HG03558 (cell line): Measurements from ENCODE around the gene RIMOC1.
A peak's percentile ranks its signal among the peaks of the same experiment; 100 is the strongest.

Experiments
- ATAC-seq: cut with Tn5 transposase; IDR thresholded peaks from one replicate; pipeline ENCODE4 v1.9.1; 2021; ENCODE audit warnings: moderate number of reproducible peaks; ENCODE audit not compliant: unreplicated experiment; ENCODE audit errors: extremely low read depth

The RIMOC1 gene, protein sequence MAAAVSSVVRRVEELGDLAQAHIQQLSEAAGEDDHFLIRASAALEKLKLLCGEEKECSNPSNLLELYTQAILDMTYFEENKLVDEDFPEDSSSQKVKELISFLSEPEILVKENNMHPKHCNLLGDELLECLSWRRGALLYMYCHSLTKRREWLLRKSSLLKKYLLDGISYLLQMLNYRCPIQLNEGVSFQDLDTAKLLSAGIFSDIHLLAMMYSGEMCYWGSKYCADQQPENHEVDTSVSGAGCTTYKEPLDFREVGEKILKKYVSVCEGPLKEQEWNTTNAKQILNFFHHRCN

DNA sequence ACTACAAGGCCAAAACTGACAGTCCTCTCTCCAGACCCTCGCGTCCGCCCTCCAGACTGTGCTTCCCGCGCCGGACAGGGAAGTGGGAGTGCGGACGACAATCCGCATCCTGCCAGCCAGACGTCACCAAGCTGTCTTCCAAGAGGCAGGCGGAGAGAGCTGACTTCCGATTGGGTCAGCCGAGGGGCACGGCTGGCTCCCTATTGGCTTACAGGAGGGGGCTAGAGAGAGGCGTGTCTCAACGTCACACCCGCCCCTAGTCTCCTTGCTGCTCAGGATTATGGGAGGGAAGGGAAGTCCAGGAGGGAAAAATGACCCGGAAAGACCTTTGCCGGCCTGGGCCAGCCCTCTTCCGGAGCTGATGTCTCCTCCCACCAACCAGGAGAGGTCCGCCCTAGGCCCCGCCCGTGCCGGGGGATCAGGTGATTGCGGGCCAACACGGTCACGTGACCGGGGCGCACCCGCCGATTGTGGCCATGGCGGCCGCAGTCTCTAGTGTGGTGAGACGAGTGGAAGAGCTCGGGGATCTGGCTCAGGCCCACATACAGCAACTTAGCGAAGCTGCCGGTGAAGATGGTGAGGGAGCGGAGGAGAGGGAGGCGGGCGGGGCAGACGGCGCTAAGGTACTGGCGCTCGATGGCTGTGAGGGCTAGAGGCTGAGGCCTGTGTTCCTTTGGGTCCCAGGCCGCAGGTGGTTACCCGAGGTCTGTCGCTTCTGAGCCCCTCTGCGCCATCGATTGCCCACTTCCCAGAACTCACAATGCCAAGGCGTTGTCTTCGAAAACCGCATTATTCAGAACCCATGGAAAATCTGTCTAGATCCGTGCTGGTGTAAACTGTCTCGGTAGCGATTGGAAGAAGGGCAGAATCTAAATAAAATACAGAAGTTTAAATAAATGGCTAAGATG lies at the start of gene RIMOC1:
RIMOC1 (plus strand) TSS at position 453 of the 908 bp plus-strand sequence; CDS start at position 477, 24 bp downstream.
- ATAC-seq = peak; percentile 96

DNA sequence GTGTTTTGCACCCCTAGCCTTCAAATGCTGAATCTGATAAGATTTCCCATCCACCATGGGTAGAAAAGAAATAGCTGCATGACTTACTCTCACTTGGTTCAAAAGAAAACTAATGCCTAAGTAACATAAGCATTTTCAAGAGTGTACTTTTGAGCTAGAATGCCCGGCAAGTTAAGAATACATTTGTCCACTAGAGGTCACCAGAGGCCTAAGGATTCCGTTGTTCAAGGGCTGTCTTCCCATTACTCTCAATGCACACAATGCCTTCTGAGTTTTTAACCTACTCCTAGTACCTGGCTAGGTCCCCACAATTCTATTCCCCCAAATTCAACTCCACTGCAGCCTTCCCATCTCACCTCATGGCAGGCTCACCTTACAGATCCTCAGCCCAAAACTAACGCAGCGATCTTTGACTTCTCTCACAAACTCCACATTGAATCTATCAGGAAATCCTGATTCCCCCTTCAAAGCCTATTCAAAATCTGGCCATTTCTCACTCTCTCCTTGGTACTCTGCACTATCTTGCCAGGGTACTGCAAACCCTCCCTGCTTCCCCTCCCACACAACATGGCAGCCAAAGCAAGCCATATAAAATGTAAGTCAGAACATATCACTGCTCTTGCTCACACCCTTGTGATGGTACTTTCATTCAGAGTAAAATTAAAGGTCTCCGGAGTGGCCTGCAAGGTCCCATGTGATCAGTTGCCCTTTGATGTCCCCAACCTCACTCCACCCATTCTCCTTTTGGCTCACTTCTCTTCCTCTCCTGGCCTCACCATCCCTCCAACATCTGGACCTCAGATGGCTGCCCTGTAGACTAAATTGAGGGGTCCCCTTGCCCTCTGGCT lies 47.3 kb upstream of the RIMOC1 start:
- peak; percentile 70 for ATAC-seq

DNA sequence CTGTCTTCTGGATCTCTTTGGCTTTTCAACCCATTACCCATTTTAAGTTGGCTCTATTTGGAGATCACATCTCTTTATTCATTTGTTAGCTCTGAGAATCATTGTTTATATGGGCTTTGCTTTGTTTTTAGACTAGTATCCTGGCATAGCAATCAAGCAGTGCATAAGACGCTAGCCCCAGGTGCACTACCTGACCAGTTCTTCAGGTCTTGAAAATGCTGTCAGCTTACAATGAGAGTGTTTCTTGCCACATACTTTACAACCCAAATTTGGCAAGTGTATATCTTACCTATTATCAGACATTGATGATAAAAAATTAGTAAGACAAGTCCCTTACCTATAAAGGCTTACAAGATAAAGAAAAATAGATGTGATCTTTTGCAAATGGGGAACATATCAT lies 46.2 kb upstream of the RIMOC1 start:
- ATAC-seq = no peak

DNA sequence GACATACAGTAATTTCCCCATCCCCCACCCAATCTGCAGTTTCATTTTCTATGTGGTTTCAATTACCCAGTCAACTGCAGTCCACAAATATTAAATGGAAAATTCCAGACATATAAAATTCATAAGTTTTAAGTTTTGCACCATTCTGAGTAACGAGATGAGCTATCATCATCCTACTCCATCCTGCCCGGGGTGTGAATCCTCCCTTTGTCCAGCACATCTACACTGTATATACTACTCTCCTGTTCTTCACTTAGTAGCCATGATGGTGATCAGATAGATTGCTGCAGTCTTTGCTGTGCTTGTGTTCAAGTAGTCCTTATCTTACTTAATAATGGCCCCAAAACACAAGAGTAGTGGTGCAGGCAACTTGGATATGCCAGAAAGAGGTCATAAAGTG lies 45.3 kb upstream of the RIMOC1 start:
- no peak for ATAC-seq

DNA sequence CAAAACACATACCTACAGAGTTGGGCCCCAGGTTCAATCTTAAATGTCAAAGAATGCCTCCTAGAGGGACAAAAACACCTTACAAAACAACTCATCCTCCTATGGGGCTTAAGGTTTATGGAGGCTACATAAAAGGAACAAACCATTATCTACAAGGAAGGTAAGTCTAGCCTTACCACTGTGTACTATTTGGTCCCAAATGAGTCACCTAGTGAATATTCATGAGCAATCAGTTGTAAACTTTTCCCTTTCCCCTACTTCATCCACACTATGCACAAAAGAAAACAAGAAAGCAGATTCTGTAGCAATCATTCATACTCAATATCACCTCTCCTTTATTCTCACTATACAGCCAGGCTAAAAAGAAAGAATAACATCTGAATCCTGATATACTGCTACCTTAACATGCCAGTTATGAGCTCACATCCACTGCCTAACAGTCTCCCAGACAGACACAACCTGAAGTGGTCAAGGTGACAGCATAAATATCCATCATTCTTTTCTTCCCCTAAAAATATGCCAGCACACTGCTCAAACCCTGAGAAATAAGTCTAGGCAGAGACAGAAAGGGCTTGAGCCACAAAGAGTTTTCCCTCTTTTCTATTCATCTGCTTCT lies 40.2 kb upstream of the RIMOC1 start:
- ATAC-seq = no peak

DNA sequence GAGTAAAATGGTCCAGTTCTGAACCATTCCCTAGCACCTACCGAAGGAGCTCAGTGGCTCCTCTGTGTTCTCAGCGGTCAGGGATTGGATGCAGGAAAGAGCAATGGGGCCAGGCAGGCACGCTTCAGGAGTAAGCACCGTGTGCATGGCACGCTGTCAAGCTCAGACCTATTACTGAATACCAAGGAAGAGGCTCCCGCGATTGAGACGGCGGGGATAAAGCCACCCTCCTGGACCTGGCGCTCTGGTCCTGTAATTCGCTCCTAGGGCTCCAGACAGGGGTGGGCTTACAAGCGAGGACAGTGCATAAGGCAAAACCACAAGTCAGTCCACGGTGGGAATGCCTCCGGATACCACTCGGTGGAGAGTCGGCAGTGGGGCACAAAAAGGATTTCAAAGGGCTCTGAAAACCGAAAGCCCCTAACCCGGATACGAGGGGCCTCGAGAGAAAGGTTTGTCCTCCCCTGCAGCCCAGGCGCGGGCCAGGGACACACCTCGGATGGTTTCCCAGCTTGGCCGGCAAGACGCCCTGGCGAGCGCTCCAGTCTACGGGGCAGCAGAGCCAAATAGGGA lies 34.9 kb upstream of the RIMOC1 start:
- ATAC-seq = no peak

DNA sequence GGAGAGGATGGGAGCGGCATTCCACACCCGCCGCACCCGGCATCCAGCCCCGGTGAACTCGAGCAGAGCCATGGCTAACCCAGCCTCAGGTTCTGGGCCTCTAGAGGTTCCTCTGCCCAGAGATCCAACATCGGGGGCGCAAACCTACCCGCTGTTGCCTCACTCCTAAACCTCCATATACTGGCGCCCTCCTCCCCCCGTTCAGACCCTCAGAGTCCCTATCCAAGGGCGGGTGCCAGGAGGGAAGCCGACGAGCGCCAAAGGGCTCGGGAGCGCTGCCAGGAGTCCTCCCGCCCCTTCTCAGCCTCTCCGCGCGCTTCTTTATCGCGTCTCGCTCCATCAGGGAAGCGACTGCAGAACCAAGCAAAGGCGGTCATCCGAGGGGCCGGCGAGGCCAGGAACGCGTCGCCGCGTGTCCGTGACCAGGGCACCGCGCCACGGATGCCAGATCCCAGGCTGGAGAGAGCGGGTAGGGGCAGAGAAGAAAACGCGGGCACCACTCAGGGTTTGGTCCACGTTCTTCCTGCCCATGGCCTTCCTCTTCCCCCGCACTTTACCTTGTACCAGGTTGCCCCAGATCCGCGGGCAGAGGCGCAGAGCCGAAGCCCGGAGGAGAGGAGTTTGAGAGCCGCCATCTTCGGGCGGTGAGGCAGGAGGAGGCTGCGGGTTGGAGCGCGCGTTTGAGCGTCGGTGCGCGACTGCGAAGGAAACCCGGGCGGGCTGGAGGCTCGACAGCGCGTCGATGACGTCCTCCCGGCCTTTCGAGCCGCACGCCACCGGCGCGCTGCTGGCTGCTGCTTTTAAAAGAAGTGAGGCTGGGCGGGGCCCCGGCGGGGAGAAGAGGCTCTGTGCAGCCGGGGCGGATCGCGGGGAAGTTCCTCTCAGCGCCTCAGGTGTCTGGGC lies 34.2 kb upstream of the RIMOC1 start, which contains the start of gene OXCT1:
OXCT1 (minus strand) TSS at position 702 of the 903 bp plus-strand sequence; CDS start at position 635, 67 bp downstream.
- peak; percentile 95 for ATAC-seq

DNA sequence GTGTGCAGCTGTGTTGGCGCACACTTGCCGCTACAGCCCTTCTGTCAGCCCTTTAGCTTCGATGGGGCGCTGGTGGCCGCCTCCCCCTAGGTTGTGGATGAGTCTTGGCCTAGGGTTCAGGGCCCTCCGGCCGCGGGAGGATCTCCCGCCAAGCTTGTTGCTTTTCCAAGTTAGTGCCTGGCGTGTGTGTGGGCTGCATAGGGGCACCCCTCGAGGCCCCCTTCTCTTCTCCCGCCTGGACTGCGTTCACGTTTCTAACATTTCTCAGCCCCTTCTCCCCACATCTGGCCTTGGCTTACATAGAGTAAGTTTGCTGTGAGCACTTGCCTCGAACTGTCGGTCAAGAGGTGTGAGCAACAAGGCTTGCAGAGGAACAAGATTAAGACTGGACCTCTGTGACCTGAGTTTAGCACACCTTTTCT lies 33.5 kb upstream of the RIMOC1 start:
- ATAC-seq = no peak

DNA sequence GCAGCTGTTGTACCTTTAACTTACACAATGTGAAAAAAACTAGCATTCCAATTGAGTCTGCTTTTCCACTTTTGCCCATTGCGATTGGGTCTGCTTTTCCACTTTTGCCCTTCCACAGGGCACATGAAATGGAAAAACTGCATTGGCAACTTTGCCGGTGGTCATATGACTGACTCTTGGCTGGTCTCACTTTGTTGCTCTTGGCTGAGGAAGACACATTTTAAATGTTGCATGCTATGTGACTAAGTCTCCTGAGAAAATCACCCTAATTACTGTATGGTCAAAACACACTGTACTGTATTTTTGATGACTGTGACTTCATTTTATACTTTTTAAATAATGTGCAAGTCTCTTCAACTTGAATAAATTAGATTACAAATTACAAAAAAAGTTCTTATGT lies 32.3 kb upstream of the RIMOC1 start:
- ATAC-seq = no peak

DNA sequence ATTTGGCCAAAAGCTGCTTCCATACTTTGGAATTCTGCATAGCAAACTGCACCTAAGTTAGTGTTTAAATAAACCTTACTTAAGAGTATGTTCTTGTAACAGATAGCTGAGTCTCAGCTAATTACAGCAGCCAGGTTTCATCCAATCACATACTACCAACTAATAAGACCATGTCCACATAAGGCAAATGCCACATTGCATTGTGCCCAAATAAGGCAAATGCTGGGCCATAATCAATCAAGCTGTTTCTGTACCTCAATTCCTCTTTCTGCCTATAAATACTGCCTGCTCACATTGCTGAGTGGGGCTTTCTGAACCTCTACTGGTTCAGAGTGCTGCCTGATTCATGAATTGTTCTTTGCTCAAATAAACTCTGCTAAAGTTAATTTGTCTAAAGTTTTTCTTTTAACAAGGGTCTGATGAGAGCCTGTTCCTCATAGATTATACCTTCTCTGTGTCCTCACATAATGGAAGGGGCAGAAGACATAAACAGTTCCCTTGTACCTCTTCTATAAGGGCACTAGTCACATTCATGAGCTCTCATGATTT lies 29.6 kb upstream of the RIMOC1 start:
- no peak for ATAC-seq

DNA sequence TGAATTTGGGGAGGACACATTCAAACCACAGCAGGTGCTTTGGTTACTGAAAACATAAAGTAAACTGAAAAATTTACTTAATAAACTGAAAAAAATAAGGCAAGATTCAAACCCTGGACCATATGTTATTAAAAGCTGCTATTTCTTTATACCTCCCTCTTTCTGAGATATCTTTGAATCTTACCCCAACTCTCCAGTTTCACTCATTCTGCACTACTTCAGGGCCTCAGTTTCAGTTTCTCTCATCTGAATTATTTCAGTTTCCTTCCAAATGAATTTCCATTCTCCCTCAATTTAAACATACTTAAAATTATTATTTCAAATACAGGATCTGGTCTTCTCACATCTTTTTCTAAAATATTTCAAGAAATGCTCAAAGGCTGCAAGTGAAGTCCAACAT lies 29.0 kb upstream of the RIMOC1 start:
- ATAC-seq = no peak

DNA sequence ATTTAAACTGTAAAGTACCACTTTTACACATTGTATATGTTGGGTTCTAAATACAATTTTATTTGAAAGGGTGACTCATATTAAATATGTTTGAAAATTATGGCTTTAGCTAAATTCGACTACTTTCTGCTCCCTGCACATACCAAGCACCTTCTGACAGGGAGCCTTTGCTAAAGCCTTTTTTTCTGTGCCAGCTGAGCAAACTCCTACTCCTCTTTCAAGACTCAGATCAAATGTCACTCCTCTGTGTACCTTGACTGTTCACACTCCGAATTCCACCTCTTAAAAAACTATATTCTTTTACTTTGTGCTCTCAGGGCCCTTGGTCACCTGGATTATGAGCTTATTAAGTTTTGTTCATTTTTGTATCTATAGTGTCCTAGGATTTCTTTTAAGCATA lies 27.5 kb upstream of the RIMOC1 start:
- ATAC-seq = no peak

DNA sequence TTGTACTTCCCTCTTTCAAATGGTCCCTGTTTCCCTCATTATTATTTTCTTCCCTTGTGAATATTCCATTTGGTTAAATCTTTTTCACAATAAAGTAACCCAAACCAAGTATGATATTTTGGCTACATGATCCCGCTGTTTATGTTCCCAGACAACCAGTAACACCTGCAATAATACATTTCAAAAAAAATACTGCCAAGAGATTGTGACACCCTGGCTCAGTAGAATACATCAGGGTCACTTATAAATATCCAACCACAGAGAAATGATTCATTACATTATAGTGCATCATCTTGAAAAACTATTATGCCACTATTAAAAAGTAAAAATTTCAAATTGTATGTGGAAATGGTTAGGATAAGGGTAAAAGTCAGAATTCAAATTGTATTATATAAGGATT lies 26.7 kb upstream of the RIMOC1 start:
- no peak for ATAC-seq

DNA sequence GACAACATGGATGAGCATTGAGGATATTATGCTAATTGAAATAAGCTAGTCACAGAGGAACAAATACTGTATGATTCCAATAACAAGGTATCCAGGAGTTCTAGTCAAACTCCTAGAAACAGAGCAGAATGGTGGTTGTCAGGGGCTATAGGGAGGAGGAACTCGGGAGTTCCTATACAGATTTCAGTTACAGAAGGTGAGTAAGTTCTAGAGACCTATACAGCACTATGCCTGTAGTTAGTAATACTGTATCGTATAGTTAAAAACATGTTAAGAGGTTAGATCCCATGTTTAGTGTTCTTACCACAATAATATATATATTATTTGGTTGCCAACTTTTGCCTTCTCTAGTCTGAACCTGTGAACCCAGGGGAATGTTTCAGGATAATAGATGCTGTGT lies 26.0 kb upstream of the RIMOC1 start:
- no peak for ATAC-seq

DNA sequence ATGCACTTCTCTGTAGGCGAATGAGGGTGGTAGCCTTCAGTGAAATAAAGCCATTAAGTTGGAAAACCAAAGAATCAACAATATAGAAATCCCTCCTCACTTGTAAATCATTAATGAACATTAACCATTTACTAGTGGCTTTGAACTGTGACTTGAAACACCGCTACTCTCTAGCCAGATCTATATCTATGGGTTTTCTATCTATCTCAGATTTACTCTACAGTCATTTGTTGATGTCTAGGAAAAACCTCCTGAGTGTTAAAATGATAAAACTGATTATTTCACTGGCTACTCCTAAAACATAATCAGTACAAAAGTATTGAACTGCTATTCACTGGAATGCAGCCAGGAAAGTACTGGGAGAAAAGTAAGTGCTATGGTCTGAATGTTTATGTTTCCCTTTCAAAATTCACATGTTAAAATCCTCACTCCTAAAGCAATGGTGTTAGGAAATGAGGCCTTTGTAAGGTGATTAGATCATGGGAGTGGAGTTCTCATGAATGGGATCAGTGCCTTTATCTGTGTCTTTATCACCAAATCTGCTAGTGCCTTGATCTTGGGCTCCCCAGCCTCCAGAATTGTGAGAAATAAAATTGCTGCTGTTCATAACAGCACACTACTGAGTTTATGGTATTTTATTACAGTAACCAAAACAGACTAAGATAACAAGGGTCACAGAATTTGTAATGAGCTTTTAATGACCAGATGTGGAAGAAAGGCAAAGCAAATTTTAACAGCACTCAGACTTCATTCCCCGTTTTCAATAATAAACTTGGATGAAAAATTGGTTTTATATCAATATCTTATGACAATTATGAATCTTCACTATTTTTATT lies 25.3 kb upstream of the RIMOC1 start:
- no peak for ATAC-seq

DNA sequence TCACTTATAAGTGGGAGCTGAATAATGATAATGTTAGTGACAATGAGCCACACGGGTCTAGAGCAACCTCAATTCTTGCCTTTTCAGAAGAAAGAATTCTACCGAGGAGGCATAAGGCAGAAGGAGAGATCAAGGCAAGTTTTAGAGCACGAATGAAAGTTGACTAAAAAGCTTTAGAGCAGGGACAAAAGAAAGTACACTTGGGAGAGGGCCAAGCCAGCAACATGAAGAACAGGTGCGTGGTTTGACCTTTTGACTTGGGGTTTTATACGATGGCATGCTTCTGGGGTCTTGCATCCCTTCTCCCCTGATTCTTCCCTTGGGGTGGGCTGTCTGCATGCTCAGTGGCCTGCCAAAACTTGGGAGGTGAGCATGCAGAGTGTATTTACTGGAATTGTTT lies 21.4 kb upstream of the RIMOC1 start:
- ATAC-seq = no peak

DNA sequence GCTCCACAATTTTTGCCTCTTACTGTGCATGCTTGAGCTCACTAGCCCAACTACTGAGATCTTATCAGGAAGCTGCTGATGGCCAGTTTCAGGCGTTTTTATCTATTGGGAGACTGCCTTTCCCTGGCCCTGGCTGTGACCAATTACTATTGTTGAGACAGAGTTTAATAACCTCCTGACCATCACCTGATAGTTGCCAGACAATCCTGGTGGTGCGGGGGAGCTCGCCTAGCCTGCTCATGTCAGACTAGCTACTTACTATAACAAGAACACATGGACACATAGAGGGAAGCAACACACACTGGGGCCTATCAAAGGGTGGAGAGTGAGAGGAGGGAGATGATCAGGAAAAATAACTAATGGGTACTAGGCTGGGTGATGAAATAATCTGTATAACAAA lies 20.9 kb upstream of the RIMOC1 start:
- no peak for ATAC-seq

DNA sequence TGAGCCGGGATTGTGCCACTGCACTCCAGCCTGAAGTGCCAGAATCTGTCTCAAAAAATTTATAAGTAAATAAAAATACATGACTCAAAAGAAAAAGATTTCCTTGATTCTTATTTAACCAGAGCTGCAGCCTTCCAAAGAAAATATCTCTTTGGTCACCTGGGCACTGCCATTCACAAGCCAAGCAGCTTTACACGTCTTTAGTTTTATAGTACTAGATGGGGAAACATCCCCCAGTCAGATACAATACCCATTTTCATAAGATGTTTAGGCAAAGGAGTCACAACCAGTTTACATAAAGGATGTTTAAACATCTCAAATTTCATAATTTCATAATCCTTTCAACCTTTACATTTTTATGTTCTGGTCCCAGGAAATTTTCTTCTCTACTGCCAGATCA lies 20.2 kb upstream of the RIMOC1 start:
- no peak for ATAC-seq
